Thyroid gland (tissue), 4 donors: ENCODE results near the gene THAP3. TPM values are rescaled to one million over a fixed set of nuclear protein-coding genes. Genes with fewer than 3 reads are reported as not detected.

Experiments used
- DNase-seq, 2 donors: peaks; one replicate each; pipeline ENCODE4 v3.0.0-alpha.2; 2019
- H3K27ac ChIP-seq, 3 donors: fragments of 200-600 bp; sonication (generic); 1 replicate in 2 of 3; 2 replicates in 1 of 3; pipeline ENCODE4 v1.5.1; 2016 to 2019; ENCODE audit warnings: mild to moderate bottlenecking in 1 of 3, moderate library complexity in 1 of 3
- H3K27me3 ChIP-seq: fragments of 200-600 bp; sonication (generic); one replicate; pipeline ENCODE4 v1.5.1; 2019
- H3K36me3 ChIP-seq, 2 donors: fragments of 200-600 bp; sonication (generic); one replicate each; pipeline ENCODE4 v1.5.1; 2016 to 2019
- H3K4me1 ChIP-seq, 2 donors: fragments of 200-600 bp; sonication (generic); one replicate each; pipeline ENCODE4 v1.5.1; 2017 to 2019
- H3K4me3 ChIP-seq, 3 donors: fragments of 200-600 bp; sonication (generic); replicated peaks in 1 of 3; 1 replicate in 2 of 3; 2 replicates in 1 of 3; pipeline ENCODE4 v1.5.1; 2016; ENCODE audit warnings: mild to moderate bottlenecking in 1 of 3
- H3K9me3 ChIP-seq: fragments of 200-600 bp; sonication (generic); one replicate; pipeline ENCODE4 v1.5.1; 2017
- CTCF ChIP-seq, 6 experiments: fragments of 200-600 bp in 3 of 6; fragments of 450-650 bp in 3 of 6; sonication (generic) in 3 of 6; IDR thresholded peaks; one replicate each; pipeline ENCODE4 v1.5.1; 2016 to 2019; ENCODE audit warnings: antibody characterized with exemption in 6 of 6, mild to moderate bottlenecking in 2 of 6, inconsistent platforms in 1 of 6, moderate library complexity in 1 of 6
- POLR2A ChIP-seq, 2 donors: fragments of 450-650 bp; IDR thresholded peaks; one replicate each; pipeline ENCODE4 v1.6.1; 2017; ENCODE audit warnings: antibody characterized with exemption in 2 of 2, mild to moderate bottlenecking in 2 of 2, moderate library complexity in 1 of 2
- WGBS, 2 donors: methylation state at CpG; one replicate each; pipeline ENCODE4 v1.1.5; 2017; 5-methylcytosine and 5-hydroxymethylcytosine counted together
- intact Hi-C: fragments of 100-400 bp; cut with DNase I; formaldehyde crosslinking; loops from one replicate; pipeline ENCODE4 v1.15.1; 2023
- total RNA-seq, 4 donors: library from RNA; depleted of rRNA; stranded (reverse); fragments of >200 nt; gene quantifications; one replicate each; pipeline ENCODE4 v1.2.3, GENCODE V29; 2016

Gene THAP3
- total RNA-seq, 4 donors from 2014 or later, result 21.2 to 35.3 (median 30.5) TPM

- intact Hi-C loops, result no loop called here
- no peak overlapping the region for H3K27ac ChIP-seq
Observed at GRCh38 chr1:6668503-6668902, 43.8 kb downstream of the THAP3 start.

GRCh38 chr1:6672558-6672957 lies 47.9 kb downstream of the THAP3 start:
- H3K36me3 ChIP-seq, result peaks cover 0 to 7% of the 10 kb centered on the region in 2 donors
- TF ChIP-seq CTCF (IDR thresholded peaks at IDR 0.05), result no peak
- TF ChIP-seq POLR2A (IDR thresholded peaks at IDR 0.05), result no peak
- no peak overlapping the region for H3K4me3 ChIP-seq
- peaks cover 0 to 4% of the 10 kb centered on the region in 2 donors for H3K4me1 ChIP-seq
- H3K27ac ChIP-seq, result no peak overlapping the region
- 83 to 95% methylated on average over 2 of the region's 2 CpGs for WGBS, 2 donors
- H3K27me3 ChIP-seq, result no peaks in the 10 kb centered on the region
- intact Hi-C loops, result no loop called here
- no peak for DNase-seq
- no peaks in the 10 kb centered on the region for H3K9me3 ChIP-seq

More at GRCh38 chr1:6668503-6668902, 43.8 kb downstream of the THAP3 start:
- peaks cover 7 to 8% of the 10 kb centered on the region in 2 donors for H3K36me3 ChIP-seq
- no peak for TF ChIP-seq CTCF (IDR thresholded peaks at IDR 0.05)
- no peak for TF ChIP-seq POLR2A (IDR thresholded peaks at IDR 0.05)
- 95 to 97% methylated on average over 9 of the region's 9 CpGs for WGBS, 2 donors
- H3K9me3 ChIP-seq, result no peaks in the 10 kb centered on the region
- DNase-seq, result no peak
- no peaks in the 10 kb centered on the region for H3K27me3 ChIP-seq
- H3K4me1 ChIP-seq, result no peaks in the 10 kb centered on the region
- H3K4me3 ChIP-seq, result no peak overlapping the region

GRCh38 chr1:6673816-6674398 lies 49.2 kb downstream of the THAP3 start:
- intact Hi-C loops, result no loop called here
- 91% methylated on average over 5 of the region's 5 CpGs for WGBS, 2 donors
- Histone ChIP-seq H3K27me3 (no peaks in the 10 kb centered on the region), H3K4me1 (peaks cover 0 to 4% of the 10 kb centered on the region in 2 donors), H3K36me3 (peaks cover 0 to 11% of the 10 kb centered on the region in 2 donors), H3K9me3 (no peaks in the 10 kb centered on the region), H3K4me3 (no peak overlapping the region), H3K27ac (no peak overlapping the region)
- no peak for DNase-seq
- TF ChIP-seq POLR2A (IDR thresholded peaks at IDR 0.05) (no peak), CTCF (IDR thresholded peaks at IDR 0.05) (no peak)

GRCh38 chr1:6674771-6675170 lies 50.1 kb downstream of the THAP3 start:
- peaks cover 4 to 17% of the 10 kb centered on the region in 2 donors for H3K36me3 ChIP-seq
- H3K9me3 ChIP-seq, result no peaks in the 10 kb centered on the region
- no peak overlapping the region for H3K4me3 ChIP-seq
- WGBS, 2 donors, result 80 to 100% methylated on average over 1 of the region's 1 CpG
- no peak overlapping the region for H3K27ac ChIP-seq
- intact Hi-C loops, result no loop called here
- no peak for TF ChIP-seq POLR2A (IDR thresholded peaks at IDR 0.05)
- TF ChIP-seq CTCF (IDR thresholded peaks at IDR 0.05), result no peak
- no peaks in the 10 kb centered on the region for H3K27me3 ChIP-seq
- no peak for DNase-seq
- H3K4me1 ChIP-seq, result peaks cover 0 to 4% of the 10 kb centered on the region in 2 donors

- intact Hi-C loops, result no loop called here
- DNase-seq, result peak in 1 of 2 donors; percentile 15
- H3K36me3 ChIP-seq, result peaks cover 4 to 21% of the 10 kb centered on the region in 2 donors
Observed at GRCh38 chr1:6675941-6676340, 51.3 kb downstream of the THAP3 start.

More at GRCh38 chr1:6675941-6676340, 51.3 kb downstream of the THAP3 start:
- WGBS, 2 donors, result 91 to 96% methylated on average over 2 of the region's 2 CpGs
- H3K27ac ChIP-seq, result no peak overlapping the region
- TF ChIP-seq CTCF (IDR thresholded peaks at IDR 0.05) (no peak), POLR2A (IDR thresholded peaks at IDR 0.05) (no peak)
- H3K4me3 ChIP-seq, result no peak overlapping the region
- no peaks in the 10 kb centered on the region for H3K9me3 ChIP-seq
- H3K4me1 ChIP-seq, result peaks cover 0 to 4% of the 10 kb centered on the region in 2 donors
- H3K27me3 ChIP-seq, result no peaks in the 10 kb centered on the region
